ENCODE results near the gene GPATCH2L.

The GPATCH2L gene

GRCh38 chr14:76136476-76137110 lies 15.1 kb upstream of the GPATCH2L start:
- no peak overlapping the region for H3K27ac ChIP-seq (ENCODE audit: low read length)
- H4K20me1 ChIP-seq (ENCODE audit: insufficient read depth, low read length), result no peaks in the 10 kb centered on the region
- no peaks in the 10 kb centered on the region for H3K27me3 ChIP-seq (replicated peaks; ENCODE audit: insufficient read depth, low read length)
- no peaks in the 10 kb centered on the region for H3K9me3 ChIP-seq (replicated peaks; ENCODE audit: insufficient read depth, low read length)
- no peak overlapping the region for H3K4me2 ChIP-seq (ENCODE audit: low read depth, low read length)
- no peak for TF ChIP-seq EZH2 (optimal IDR thresholded peaks at IDR 0.05; ENCODE audit: low read depth, low read length)
- no peak for TF ChIP-seq CTCF (IDR thresholded peaks at IDR 0.05; ENCODE audit: low read length)
- no peak for TF ChIP-seq EZH2phosphoT487 (IDR thresholded peaks at IDR 0.05; ENCODE audit: low read length)
- H3F3A ChIP-seq (ENCODE audit: insufficient read depth, low read length), result no peaks in the 10 kb centered on the region
- no peaks in the 10 kb centered on the region for H3K9me2 ChIP-seq (replicated peaks; ENCODE audit: insufficient read depth, low read length)
- H3K9ac ChIP-seq (ENCODE audit: low read length), result no peak overlapping the region
- H3K4me1 ChIP-seq (ENCODE audit: low read length), result no peaks in the 10 kb centered on the region
- no peaks in the 10 kb centered on the region for H3K79me2 ChIP-seq (ENCODE audit: low read length)
- no peak for DNase-seq
- no peaks in the 10 kb centered on the region for H3K36me3 ChIP-seq (replicated peaks; ENCODE audit: insufficient read depth, low read length)
- H3K4me3 ChIP-seq (ENCODE audit: low read length), result no peak overlapping the region
- H2AFZ ChIP-seq (ENCODE audit: low read length), result no peak overlapping the region

DNA sequence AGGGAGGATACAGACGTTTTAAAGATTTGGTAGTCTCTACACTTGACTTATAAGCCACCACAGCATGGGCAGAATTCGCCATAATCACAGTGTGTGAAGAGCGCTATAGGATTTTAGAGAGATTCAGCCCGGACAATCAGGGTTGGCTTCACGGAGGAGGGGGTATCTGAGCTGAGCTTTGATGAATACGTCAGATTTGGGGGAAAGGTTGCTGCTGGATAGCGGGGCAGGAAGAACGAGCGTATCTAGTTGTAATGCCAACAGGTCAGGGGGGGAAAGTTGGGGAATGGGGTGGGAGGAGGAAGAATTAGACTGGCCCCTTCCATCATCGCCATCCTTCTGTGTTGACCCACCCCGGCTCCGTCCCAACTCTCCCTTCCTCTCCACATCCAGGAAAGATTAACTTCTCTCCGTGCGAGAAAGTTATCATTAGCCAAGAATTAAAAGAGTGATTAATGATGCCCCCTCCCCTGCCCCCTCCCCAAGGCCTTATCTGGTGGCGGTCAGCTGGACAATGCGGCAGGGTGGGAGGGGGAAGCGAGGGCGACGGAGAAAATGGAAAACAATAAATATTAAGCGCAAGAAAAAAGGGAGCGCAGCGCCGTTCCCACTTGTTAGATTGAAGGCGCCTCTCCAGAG lies 13.5 kb upstream of the GPATCH2L start:
- H3K27me3 ChIP-seq (replicated peaks; ENCODE audit: insufficient read depth, low read length), result no peaks in the 10 kb centered on the region
- no peak overlapping the region for H3K4me2 ChIP-seq (ENCODE audit: low read depth, low read length)
- H2AFZ ChIP-seq (ENCODE audit: low read length), result no peak overlapping the region

GRCh38 chr14:76138758-76139723 lies 12.7 kb upstream of the GPATCH2L start:
- no peak for DNase-seq
- H3K79me2 ChIP-seq (ENCODE audit: low read length), result no peaks in the 10 kb centered on the region
- H3K27me3 ChIP-seq (replicated peaks; ENCODE audit: insufficient read depth, low read length), result no peaks in the 10 kb centered on the region
- H4K20me1 ChIP-seq (ENCODE audit: insufficient read depth, low read length), result no peaks in the 10 kb centered on the region
- H3K36me3 ChIP-seq (replicated peaks; ENCODE audit: insufficient read depth, low read length), result no peaks in the 10 kb centered on the region
- no peak overlapping the region for H3K4me3 ChIP-seq (ENCODE audit: low read length)
- no peak overlapping the region for H2AFZ ChIP-seq (ENCODE audit: low read length)
- no peaks in the 10 kb centered on the region for H3K9me2 ChIP-seq (replicated peaks; ENCODE audit: insufficient read depth, low read length)
- no peak overlapping the region for H3K4me2 ChIP-seq (ENCODE audit: low read depth, low read length)
- no peaks in the 10 kb centered on the region for H3F3A ChIP-seq (ENCODE audit: insufficient read depth, low read length)
- H3K4me1 ChIP-seq (ENCODE audit: low read length), result no peaks in the 10 kb centered on the region
- TF ChIP-seq CTCF (IDR thresholded peaks at IDR 0.05; ENCODE audit: low read length), result no peak
- TF ChIP-seq EZH2 (optimal IDR thresholded peaks at IDR 0.05; ENCODE audit: low read depth, low read length), result no peak
- no peak for TF ChIP-seq EZH2phosphoT487 (IDR thresholded peaks at IDR 0.05; ENCODE audit: low read length)
- no peak overlapping the region for H3K27ac ChIP-seq (ENCODE audit: low read length)
- H3K9me3 ChIP-seq (replicated peaks; ENCODE audit: insufficient read depth, low read length), result no peaks in the 10 kb centered on the region
- H3K9ac ChIP-seq (ENCODE audit: low read length), result no peak overlapping the region

More for the DNA sequence above, 13.5 kb upstream of the GPATCH2L start:
- H4K20me1 ChIP-seq (ENCODE audit: insufficient read depth, low read length), result no peaks in the 10 kb centered on the region
- H3K9ac ChIP-seq (ENCODE audit: low read length), result no peak overlapping the region
- no peak for TF ChIP-seq CTCF (IDR thresholded peaks at IDR 0.05; ENCODE audit: low read length)
- TF ChIP-seq EZH2phosphoT487 (IDR thresholded peaks at IDR 0.05; ENCODE audit: low read length), result no peak
- TF ChIP-seq EZH2 (optimal IDR thresholded peaks at IDR 0.05; ENCODE audit: low read depth, low read length), result no peak
- H3K9me2 ChIP-seq (replicated peaks; ENCODE audit: insufficient read depth, low read length), result no peaks in the 10 kb centered on the region
- H3F3A ChIP-seq (ENCODE audit: insufficient read depth, low read length), result no peaks in the 10 kb centered on the region
- no peak for DNase-seq
- no peaks in the 10 kb centered on the region for H3K4me1 ChIP-seq (ENCODE audit: low read length)
- no peak overlapping the region for H3K27ac ChIP-seq (ENCODE audit: low read length)
- no peaks in the 10 kb centered on the region for H3K36me3 ChIP-seq (replicated peaks; ENCODE audit: insufficient read depth, low read length)
- H3K9me3 ChIP-seq (replicated peaks; ENCODE audit: insufficient read depth, low read length), result no peaks in the 10 kb centered on the region
- no peaks in the 10 kb centered on the region for H3K79me2 ChIP-seq (ENCODE audit: low read length)
- H3K4me3 ChIP-seq (ENCODE audit: low read length), result no peak overlapping the region
